Activated naive CD8-positive, alpha-beta T cell treated with anti-CD3 and anti-CD28 coated beads, Interleukin-2, amount 50 U/mL, for 24 hours (primary cell): ENCODE results near the gene SUPT6H.
"Not testable (repeated sequence)": the region's sequence is repeated elsewhere in the genome, so short reads cannot be mapped to it uniquely, and the experiment has no call there.

ENCODE experiments used
- ATAC-seq: fragments of 150-1000 bp; cut with Tn5 transposase; one replicate; pipeline ENCODE4 v1.10.0; 2021
- DNase-seq: peaks from one replicate; pipeline ENCODE4 v3.0.0; 2021
- H3K27ac Mint-ChIP-seq: one replicate; pipeline ENCODE4 v1.8.0; 2021; ENCODE audit warnings: mild to moderate bottlenecking, mixed read lengths
- H3K27me3 Mint-ChIP-seq: one replicate; pipeline ENCODE4 v1.8.0; 2021; ENCODE audit warnings: mixed read lengths
- H3K36me3 Mint-ChIP-seq: one replicate; pipeline ENCODE4 v1.8.0; 2021; ENCODE audit warnings: low read depth, mixed read lengths
- H3K4me1 Mint-ChIP-seq: one replicate; pipeline ENCODE4 v1.8.0; 2021; ENCODE audit warnings: mixed read lengths
- H3K4me3 Mint-ChIP-seq: one replicate; pipeline ENCODE4 v1.8.0; 2021; ENCODE audit warnings: mild to moderate bottlenecking, moderate library complexity, mixed read lengths
- H3K9me3 Mint-ChIP-seq: one replicate; pipeline ENCODE4 v1.8.0; 2021; ENCODE audit warnings: mixed read lengths

The SUPT6H gene

DNA sequence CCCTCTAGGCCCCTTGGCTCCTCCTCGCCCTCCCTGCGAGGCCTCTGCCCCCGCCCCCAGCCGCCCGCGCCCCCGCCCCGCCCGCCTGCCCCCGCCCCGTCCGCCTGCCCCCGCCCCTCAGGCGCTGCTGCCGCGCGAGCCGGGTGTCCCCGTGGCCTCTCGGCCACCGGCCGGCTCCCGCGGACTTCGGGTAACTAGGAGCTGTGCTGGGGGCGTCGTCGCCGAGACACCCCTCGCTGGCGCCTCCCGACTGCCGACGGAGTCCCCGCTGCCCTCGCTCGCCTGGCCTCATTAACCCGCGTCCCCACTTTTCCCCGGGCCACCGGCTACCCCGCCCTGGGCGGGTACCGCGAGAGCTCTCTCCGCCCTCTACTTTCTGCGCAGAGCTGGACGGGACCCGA is 64.2 kb downstream of the SUPT6H start, which contains the start of gene TLCD1:
Gene TLCD1, minus strand, starts transcription at position 8 of the 401 bp plus-strand sequence. CDS start 136 bp downstream, outside the sequence.
- ATAC-seq: peak; percentile 38
- H3K27me3 Mint-ChIP-seq: no peaks in the 10 kb centered on the region
- H3K36me3 Mint-ChIP-seq: peaks cover 41% of the 10 kb centered on the region
- H3K27ac Mint-ChIP-seq: peak within 1 kb of the TSS; percentile 100
- H3K4me3 Mint-ChIP-seq: peak within 1 kb of the TSS; percentile 99
- peaks cover 60% of the 10 kb centered on the region for H3K4me1 Mint-ChIP-seq
- peak; percentile 82 for DNase-seq
- H3K9me3 Mint-ChIP-seq: no peaks in the 10 kb centered on the region

DNA sequence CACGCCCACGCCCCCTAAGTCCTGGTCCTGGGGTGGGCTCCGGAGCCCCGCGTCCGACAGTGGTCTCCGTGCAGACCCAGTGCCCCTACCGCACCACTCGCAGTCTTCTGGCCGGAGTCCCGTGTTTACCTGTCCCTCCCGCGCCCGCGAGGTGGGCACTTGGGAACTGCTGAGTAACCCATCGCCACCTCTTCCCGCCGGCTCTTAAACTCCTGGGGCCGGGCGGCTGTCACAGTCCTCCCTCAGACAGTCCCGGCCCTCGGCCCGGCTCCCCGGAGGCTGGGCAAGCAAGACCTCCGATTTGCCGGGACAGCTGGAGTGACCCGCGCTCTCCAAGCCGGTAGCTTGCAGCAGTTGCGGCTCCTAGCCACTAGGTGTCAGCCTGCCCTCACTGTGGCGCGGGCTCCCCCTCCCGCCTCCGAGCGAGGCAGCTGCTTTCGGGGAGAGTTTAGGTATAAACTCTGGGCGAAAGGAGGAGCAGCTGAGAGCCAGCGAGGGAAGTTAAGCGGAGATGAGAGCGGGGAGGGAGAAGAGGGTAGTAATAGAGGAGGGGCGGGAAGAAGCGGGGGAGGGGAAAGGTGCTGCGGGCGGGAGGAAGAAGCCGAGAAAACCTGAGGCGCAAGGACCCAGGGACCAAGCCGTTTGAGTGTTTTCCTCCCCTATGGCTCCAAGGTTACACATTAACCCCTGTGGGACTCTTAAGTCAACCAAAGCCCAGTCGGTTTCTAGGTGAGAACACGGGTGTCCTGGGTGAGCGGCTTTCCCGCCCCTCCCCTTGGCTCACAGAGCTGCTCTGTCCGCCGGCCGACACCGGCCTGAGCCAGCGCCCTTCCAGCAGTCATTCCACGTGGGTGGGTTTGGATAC is 64.9 kb downstream of the SUPT6H start:
- no peaks in the 10 kb centered on the region for H3K27me3 Mint-ChIP-seq
- H3K4me3 Mint-ChIP-seq: peak overlapping the region; percentile 99
- H3K4me1 Mint-ChIP-seq: peaks cover 55% of the 10 kb centered on the region
- DNase-seq (peak; percentile 94), ATAC-seq (peak; percentile 26)
- peaks cover 35% of the 10 kb centered on the region for H3K36me3 Mint-ChIP-seq
- no peaks in the 10 kb centered on the region for H3K9me3 Mint-ChIP-seq
- H3K27ac Mint-ChIP-seq: peak overlapping the region; percentile 96

DNA sequence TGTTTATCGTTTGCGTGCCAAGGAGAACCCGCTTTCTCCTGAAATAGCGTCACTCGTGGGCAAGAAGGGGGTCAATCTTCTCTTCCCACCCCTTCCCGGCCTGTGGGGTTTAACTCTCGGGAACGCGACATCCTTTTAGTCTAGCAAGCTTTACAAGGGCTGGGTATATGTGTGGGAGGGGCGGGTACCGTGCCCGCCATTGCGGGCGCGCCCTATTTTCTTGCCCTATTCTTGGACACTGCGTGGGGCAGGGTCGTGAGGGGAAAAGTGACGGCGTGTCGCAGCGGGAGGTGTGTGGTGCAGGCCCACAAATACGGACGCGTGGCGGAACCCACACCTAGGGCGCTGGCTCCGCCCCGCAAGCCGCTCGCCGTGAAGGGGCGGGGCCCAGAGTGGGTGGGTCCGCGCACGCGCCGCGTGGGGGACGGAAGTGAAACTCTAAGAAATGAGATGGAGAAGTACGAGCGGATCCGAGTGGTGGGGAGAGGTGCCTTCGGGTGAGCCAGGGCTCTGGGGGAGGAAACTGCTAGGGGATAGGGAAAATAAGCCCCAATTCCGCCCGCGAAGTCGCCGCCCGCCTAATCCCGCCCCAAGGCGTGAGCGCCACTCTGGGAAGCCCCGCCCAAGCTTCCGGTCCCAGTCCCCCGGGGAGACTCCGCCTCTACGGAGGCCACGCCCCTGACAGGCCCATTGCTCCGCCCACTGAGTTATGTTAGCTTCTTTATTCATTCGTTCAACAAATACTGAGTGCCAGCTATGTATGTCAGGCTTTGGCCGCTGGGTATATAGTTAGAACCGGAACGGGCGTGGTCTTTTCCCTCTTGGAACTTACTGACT is 66.6 kb downstream of the SUPT6H start, which contains the start of gene NEK8:
Gene NEK8, plus strand, starts transcription at position 425 of the 837 bp plus-strand sequence. Its CDS starts 26 bp downstream, at position 451.
- H3K36me3 Mint-ChIP-seq: peaks cover 18% of the 10 kb centered on the region
- no peaks in the 10 kb centered on the region for H3K27me3 Mint-ChIP-seq
- H3K27ac Mint-ChIP-seq: peak within 1 kb of the TSS; percentile 96
- ATAC-seq: peak; percentile 17
- DNase-seq: peak; percentile 99
- no peaks in the 10 kb centered on the region for H3K9me3 Mint-ChIP-seq
- peaks cover 43% of the 10 kb centered on the region for H3K4me1 Mint-ChIP-seq
- peak within 1 kb of the TSS; percentile 99 for H3K4me3 Mint-ChIP-seq

DNA sequence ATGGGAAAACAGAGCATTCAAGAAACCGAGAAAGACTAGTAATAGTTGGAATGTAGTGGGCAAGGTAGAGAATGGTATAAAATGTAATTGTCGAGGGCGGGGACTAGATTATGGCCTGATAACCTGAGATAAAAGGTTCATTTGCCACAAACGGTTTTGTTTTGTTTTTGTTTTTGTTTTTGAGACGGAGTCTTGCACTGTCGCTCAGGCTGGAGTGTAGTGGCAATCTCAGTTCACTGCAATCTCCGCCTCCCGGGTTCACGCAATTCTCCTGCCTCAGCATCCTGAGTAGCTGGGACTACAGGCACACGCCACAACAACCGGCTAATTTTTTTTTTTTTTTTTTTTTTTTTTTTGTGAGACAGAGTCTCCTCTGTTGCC is 67.9 kb downstream of the SUPT6H start:
- no peak for ATAC-seq
- no peak for DNase-seq
- H3K27ac Mint-ChIP-seq: peak overlapping the region; percentile 40
- H3K9me3 Mint-ChIP-seq: no peaks in the 10 kb centered on the region
- H3K4me3 Mint-ChIP-seq: no peak overlapping the region
- H3K36me3 Mint-ChIP-seq: peaks cover 4% of the 10 kb centered on the region
- no peaks in the 10 kb centered on the region for H3K27me3 Mint-ChIP-seq
- peaks cover 35% of the 10 kb centered on the region for H3K4me1 Mint-ChIP-seq

DNA sequence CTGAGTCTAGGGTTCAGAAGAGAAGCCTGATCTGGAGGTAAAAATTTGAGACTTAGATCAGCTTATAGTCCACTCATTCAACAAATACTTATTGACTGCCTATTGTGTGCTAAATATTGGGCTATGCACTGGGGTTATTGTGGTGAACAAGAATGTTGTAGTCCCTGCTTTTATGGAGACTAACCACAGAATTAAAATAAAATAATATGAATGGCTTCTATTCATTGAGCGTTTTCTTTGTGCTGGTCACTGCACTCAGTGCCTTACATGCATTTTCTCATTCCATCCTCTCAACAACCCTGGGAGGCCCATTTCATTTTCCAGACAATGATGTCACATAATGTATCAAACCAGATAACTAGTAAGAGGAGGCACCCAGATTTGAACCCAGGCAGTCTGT is 71.3 kb downstream of the SUPT6H start:
- DNase-seq (no peak), ATAC-seq (no peak)
- H3K36me3 Mint-ChIP-seq: peaks cover 4% of the 10 kb centered on the region
- no peaks in the 10 kb centered on the region for H3K9me3 Mint-ChIP-seq
- H3K4me3 Mint-ChIP-seq: no peak overlapping the region
- H3K4me1 Mint-ChIP-seq: peaks cover 38% of the 10 kb centered on the region
- no peaks in the 10 kb centered on the region for H3K27me3 Mint-ChIP-seq
- H3K27ac Mint-ChIP-seq: no peak overlapping the region

DNA sequence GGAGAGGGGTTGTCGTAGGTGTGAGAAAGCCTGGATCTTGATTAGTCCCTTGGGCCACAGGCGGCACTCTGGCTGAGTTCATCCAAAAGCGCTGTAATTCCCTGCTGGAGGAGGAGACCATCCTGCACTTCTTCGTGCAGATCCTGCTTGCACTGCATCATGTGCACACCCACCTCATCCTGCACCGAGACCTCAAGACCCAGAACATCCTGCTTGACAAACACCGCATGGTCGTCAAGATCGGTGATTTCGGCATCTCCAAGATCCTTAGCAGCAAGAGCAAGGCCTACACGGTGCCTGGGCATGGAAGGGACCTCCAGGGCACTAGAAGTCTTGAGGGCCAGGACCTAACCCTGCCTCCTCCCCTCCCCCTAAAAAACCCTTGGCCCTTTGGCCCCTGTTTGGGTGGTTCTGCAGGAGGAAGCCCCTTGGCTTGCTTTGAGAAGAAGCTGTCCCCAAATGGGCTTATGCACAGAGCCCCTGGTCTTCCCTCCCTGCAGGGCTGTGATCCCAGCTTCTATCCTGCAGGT is 72.8 kb downstream of the SUPT6H start:
- peaks cover 43% of the 10 kb centered on the region for H3K4me1 Mint-ChIP-seq
- no peak for ATAC-seq
- no peak overlapping the region for H3K27ac Mint-ChIP-seq

DNA sequence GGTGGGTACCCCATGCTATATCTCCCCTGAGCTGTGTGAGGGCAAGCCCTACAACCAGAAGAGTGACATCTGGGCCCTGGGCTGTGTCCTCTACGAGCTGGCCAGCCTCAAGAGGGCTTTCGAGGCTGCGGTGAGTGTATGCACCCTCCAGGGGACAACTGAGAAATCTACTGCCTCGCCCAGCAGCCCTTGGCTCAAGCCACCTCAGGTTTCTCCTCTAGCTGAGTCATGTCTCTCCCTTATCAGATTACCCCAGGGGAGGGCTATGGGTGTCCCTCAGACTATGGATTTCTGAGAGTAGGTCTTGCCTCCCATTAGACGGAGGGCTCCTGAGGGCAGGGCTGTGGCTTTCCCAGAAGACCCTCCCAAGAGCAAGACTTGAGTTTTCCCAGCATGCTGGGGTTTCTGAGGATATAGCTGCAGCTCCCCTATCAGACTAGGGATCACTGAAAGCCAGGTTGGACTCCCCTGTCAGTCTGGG is 73.3 kb downstream of the SUPT6H start:
- Mint-ChIP-seq H3K4me3 (no peak overlapping the region), H3K9me3 (peaks cover 3% of the 10 kb centered on the region), H3K36me3 (peaks cover 14% of the 10 kb centered on the region), H3K27me3 (no peaks in the 10 kb centered on the region), H3K4me1 (peaks cover 45% of the 10 kb centered on the region), H3K27ac (no peak overlapping the region)
- DNase-seq (no peak), ATAC-seq (no peak)

More for the DNA sequence above, 72.8 kb downstream of the SUPT6H start:
- H3K9me3 Mint-ChIP-seq: peaks cover 2% of the 10 kb centered on the region
- peaks cover 12% of the 10 kb centered on the region for H3K36me3 Mint-ChIP-seq
- no peak for DNase-seq
- no peak overlapping the region for H3K4me3 Mint-ChIP-seq
- H3K27me3 Mint-ChIP-seq: no peaks in the 10 kb centered on the region

DNA sequence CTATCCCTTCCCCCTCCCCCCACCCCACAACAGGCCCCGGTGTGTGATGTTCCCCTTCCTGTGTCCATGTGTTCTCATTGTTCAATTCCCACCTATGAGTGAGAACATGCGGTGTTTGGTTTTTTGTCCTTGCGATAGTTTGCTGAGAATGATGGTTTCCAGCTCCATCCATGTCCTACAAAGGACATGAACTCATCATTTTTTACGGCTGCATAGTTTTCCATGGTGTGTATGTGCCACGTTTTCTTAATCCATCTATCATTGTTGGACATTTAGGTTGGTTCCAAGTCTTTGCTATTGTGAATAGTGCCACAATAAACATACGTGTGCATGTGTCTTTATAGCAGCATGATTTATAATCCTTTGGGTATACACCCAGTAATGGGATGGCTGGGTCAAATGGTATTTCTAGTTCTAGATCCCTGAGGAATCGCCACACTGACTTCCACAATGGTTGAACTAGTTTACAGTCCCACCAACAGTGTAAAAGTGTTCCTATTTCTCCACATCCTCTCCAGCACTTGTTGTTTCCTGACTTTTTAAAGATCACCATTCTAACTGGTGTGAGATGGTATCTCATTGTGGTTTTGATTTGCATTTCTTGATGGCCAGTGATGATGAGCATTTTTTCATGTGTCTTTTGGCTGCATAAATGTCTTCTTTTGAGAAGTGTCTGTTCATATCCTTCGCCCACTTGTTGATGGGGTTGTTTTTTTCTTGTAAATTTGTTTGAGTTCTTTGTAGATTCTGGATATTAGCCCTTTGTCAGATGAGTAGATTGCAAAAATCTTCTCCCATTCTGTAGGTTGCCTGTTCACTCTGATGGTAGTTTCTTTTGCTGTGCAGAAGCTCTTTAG is 74.1 kb downstream of the SUPT6H start:
- DNase-seq, ATAC-seq, H3K27me3 Mint-ChIP-seq, H3K4me3 Mint-ChIP-seq, H3K9me3 Mint-ChIP-seq: not testable (repeated sequence)
- peaks cover 52% of the 10 kb centered on the region for H3K4me1 Mint-ChIP-seq
- H3K36me3 Mint-ChIP-seq: peaks cover 14% of the 10 kb centered on the region
- H3K27ac Mint-ChIP-seq: peak overlapping the region; percentile 54

DNA sequence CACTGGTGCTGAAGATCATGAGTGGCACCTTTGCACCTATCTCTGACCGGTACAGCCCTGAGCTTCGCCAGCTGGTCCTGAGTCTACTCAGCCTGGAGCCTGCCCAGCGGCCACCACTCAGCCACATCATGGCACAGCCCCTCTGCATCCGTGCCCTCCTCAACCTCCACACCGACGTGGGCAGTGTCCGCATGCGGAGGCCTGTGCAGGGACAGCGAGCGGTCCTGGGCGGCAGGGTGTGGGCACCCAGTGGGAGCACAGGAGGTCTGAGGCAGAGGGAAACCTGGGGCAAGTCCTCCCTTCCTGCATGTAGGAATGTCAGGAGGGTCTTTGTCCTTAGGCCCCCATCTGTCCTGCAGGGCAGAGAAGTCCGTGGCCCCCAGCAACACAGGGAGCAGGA is 75.3 kb downstream of the SUPT6H start:
- Mint-ChIP-seq H3K9me3 (peaks cover 3% of the 10 kb centered on the region), H3K4me1 (peaks cover 57% of the 10 kb centered on the region), H3K27me3 (no peaks in the 10 kb centered on the region), H3K4me3 (no peak overlapping the region), H3K36me3 (peaks cover 14% of the 10 kb centered on the region), H3K27ac (no peak overlapping the region)
- ATAC-seq (no peak), DNase-seq (no peak)

DNA sequence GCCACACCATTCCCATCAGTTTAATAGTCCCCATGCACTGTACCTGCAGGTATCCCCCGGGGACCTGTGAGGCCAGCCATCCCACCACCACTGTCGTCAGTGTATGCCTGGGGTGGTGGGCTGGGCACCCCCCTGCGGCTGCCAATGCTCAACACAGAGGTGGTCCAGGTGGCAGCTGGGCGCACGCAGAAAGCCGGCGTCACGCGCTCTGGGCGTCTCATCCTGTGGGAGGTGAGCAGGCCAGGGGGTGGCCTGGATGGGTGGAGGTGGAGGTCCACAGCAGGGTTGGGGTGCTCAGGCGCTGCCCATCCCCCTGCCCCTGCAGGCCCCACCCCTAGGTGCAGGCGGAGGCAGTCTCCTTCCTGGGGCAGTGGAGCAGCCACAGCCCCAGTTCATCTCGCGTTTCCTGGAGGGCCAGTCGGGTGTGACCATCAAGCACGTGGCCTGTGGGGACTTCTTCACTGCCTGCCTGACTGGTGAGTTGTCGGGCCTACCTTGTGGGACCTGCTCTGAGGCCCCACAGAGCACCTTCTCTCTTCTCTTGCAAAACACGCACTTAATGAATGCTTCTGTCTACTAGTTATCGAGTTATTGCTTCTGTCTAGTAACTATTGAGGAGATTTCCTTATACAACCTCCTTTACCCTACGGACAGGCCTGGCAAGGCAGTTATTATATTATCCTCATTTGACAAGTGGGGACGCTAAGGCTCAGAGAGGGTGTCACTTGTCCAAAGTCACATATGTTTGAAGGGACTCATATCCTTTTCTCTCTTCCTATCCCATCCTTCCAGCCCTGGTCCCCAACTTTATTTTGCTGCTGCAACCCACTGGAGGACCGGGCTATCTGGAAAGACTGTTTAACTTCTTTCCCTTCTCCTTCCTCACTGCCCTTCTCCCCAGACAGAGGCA is 76.0 kb downstream of the SUPT6H start:
- H3K27ac Mint-ChIP-seq: peak overlapping the region; percentile 88
- H3K4me3 Mint-ChIP-seq: peak overlapping the region; percentile 56
- H3K9me3 Mint-ChIP-seq: peaks cover 3% of the 10 kb centered on the region
- ATAC-seq (peak; percentile 9), DNase-seq (no peak)
- H3K27me3 Mint-ChIP-seq: no peaks in the 10 kb centered on the region
- H3K36me3 Mint-ChIP-seq: peaks cover 14% of the 10 kb centered on the region
- H3K4me1 Mint-ChIP-seq: peaks cover 60% of the 10 kb centered on the region

DNA sequence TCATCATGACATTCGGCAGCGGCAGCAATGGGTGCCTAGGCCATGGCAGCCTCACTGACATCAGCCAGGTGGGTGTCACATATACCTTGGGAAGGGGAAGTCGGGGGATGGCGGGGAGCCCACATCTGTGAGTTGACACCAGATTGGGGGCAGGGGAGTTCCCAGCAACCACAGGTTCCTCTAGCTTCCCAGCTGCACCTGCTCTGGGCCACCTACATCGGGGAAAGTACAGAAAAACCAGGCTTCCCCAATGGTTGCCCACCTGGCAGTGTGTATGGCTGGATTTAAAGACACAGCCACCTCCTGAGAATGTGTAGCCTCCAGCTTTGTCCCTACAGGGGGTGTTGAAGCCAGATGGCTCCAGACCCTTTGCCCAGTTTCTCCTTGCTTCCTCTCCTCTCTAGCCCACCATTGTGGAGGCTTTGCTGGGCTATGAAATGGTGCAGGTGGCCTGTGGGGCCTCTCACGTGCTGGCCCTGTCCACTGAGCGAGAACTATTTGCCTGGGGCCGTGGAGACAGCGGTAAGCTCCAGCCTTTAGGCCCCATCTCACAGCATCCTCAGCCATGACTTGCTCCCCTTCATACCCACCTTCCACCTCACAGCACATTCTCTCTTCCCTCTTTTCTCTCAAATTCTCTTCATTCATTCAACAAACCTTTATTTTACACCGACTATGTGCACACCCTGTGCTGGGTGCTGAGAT is 76.8 kb downstream of the SUPT6H start:
- Mint-ChIP-seq H3K4me3 (peak overlapping the region; percentile 56), H3K27ac (peak overlapping the region; percentile 88), H3K4me1 (peaks cover 61% of the 10 kb centered on the region), H3K9me3 (peaks cover 3% of the 10 kb centered on the region), H3K27me3 (no peaks in the 10 kb centered on the region), H3K36me3 (peaks cover 14% of the 10 kb centered on the region)
- peak; percentile 70 for DNase-seq
- peak; percentile 67 for ATAC-seq
